Measurements from ENCODE around the gene VPS9D1.
"Not testable (repeated sequence)": the region's sequence is repeated elsewhere in the genome, so short reads cannot be mapped to it uniquely, and the experiment has no call there.

VPS9D1 gene

DNA sequence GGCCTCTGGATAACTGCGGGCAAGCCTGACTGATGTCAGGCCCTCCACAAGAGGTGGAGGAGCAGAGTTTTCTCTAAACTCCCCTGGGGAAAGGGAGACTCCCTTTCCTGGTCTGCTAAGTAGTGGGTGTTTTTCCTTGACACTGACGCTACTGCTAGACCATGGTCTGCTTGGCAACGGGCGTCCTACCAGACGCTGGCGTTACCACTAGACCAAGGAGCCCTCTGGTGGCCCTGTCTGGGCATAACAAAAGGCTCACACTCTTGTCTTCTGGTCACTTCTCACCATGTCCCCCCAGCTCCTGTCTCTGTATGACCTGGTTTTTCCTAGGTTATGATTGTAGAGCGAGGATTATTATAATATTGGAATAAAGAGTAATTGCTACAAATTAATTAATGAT lies 53.7 kb downstream of the VPS9D1 start:
- H3K4me1 ChIP-seq (ENCODE audit: low read length); H3K36me3 ChIP-seq (replicated peaks; ENCODE audit: low read depth, low read length); H3K27me3 ChIP-seq (ENCODE audit: low read depth, low read length); H3K9ac ChIP-seq (ENCODE audit: low read length); H4K20me1 ChIP-seq (ENCODE audit: insufficient read depth, low read length); H2AFZ ChIP-seq (ENCODE audit: low read depth, low read length); H3K27ac ChIP-seq (ENCODE audit: low read length); H3K4me3 ChIP-seq (ENCODE audit: low read length); H3K79me2 ChIP-seq (ENCODE audit: low read length); H3K9me3 ChIP-seq (ENCODE audit: insufficient read depth, low read length); H3K4me2 ChIP-seq (ENCODE audit: low read length): not testable (repeated sequence)
- TF ChIP-seq CTCF (IDR thresholded peaks at IDR 0.05; ENCODE audit: low read depth, low read length) = peak; percentile 27

DNA sequence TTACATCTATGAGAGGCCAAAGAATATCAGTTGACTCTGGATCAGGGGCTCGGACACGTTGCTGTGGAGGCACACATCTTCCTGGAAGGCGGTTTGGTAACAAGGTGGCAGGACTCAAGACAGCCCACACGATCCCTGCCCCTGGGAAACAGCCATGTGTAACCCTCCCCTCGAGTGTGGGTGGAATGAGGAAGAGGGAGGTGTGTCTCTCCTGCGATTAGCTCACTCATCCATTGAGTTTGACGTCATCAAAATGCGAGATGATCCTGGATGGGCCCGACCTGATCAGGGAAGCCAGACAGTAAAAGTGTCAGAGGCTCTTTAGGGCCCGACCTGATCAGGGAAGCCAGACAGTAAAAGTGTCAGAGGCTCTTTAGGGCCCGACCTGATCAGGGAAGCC lies 56.5 kb downstream of the VPS9D1 start:
- H3K9me3 ChIP-seq (ENCODE audit: insufficient read depth, low read length); H3K4me1 ChIP-seq (ENCODE audit: low read length); H3K27ac ChIP-seq (ENCODE audit: low read length); H3K79me2 ChIP-seq (ENCODE audit: low read length); H3K4me3 ChIP-seq (ENCODE audit: low read length); H3K4me2 ChIP-seq (ENCODE audit: low read length); H3K27me3 ChIP-seq (ENCODE audit: low read depth, low read length); H3K9ac ChIP-seq (ENCODE audit: low read length); H2AFZ ChIP-seq (ENCODE audit: low read depth, low read length); H4K20me1 ChIP-seq (ENCODE audit: insufficient read depth, low read length): not testable (repeated sequence)
- H3K36me3 ChIP-seq (replicated peaks; ENCODE audit: low read depth, low read length) = peaks cover 17% of the 10 kb centered on the region

GRCh38 chr16:89661215-89661614 lies 59.5 kb downstream of the VPS9D1 start:
- Histone ChIP-seq H3K27ac (ENCODE audit: low read length) (no peak overlapping the region), H4K20me1 (ENCODE audit: insufficient read depth, low read length) (no peaks in the 10 kb centered on the region), H3K36me3 (replicated peaks; ENCODE audit: low read depth, low read length) (peaks cover 17% of the 10 kb centered on the region), H3K79me2 (ENCODE audit: low read length) (peaks cover 22% of the 10 kb centered on the region), H3K4me1 (ENCODE audit: low read length) (peaks cover 10% of the 10 kb centered on the region), H3K27me3 (ENCODE audit: low read depth, low read length) (no peaks in the 10 kb centered on the region), H3K4me3 (ENCODE audit: low read length) (no peak overlapping the region), H3K4me2 (ENCODE audit: low read length) (no peak overlapping the region), H3K9me3 (ENCODE audit: insufficient read depth, low read length) (no peaks in the 10 kb centered on the region), H2AFZ (ENCODE audit: low read depth, low read length) (no peak overlapping the region), H3K9ac (ENCODE audit: low read length) (no peak overlapping the region)
- TF ChIP-seq CTCF (IDR thresholded peaks at IDR 0.05; ENCODE audit: low read depth, low read length) (no peak), EZH2phosphoT487 (IDR thresholded peaks at IDR 0.05; ENCODE audit: low read depth) (no peak)

GRCh38 chr16:89660146-89660545 lies 60.6 kb downstream of the VPS9D1 start:
- H3K79me2 ChIP-seq (ENCODE audit: low read length) = peaks cover 32% of the 10 kb centered on the region
- no peaks in the 10 kb centered on the region for H4K20me1 ChIP-seq (ENCODE audit: insufficient read depth, low read length)
- H3K4me2 ChIP-seq (ENCODE audit: low read length) = no peak overlapping the region
- H3K9ac ChIP-seq (ENCODE audit: low read length) = no peak overlapping the region
- H3K4me3 ChIP-seq (ENCODE audit: low read length) = no peak overlapping the region
- H2AFZ ChIP-seq (ENCODE audit: low read depth, low read length) = no peak overlapping the region
- TF ChIP-seq EZH2phosphoT487 (IDR thresholded peaks at IDR 0.05; ENCODE audit: low read depth) (no peak), CTCF (IDR thresholded peaks at IDR 0.05; ENCODE audit: low read depth, low read length) (no peak)
- no peaks in the 10 kb centered on the region for H3K9me3 ChIP-seq (ENCODE audit: insufficient read depth, low read length)
- peaks cover 17% of the 10 kb centered on the region for H3K36me3 ChIP-seq (replicated peaks; ENCODE audit: low read depth, low read length)
- H3K27me3 ChIP-seq (ENCODE audit: low read depth, low read length) = no peaks in the 10 kb centered on the region
- H3K27ac ChIP-seq (ENCODE audit: low read length) = no peak overlapping the region
- H3K4me1 ChIP-seq (ENCODE audit: low read length) = peaks cover 10% of the 10 kb centered on the region
